ENCODE data around the gene ITIH6.

DNA sequence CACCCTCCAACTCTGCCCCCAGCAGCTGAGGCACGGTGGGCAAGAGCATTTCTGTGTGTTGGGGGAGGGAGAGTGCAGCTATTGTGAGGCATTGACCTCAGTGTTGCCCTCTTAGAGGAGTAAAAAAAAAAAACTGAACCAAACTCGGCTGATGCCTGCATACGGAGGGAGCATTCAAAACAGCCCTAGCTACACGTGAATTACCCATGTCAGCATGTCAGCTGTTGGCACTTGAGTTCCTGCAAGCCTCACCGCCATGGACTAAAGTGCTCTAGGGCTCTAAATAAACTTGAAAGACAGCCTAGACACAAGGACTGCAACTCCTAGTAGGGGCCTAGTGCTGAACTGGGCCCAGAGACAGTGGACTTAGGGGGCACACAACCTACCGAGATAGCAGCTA is 22.0 kb downstream of the ITIH6 start:
- TF ChIP-seq, protein P1, sequence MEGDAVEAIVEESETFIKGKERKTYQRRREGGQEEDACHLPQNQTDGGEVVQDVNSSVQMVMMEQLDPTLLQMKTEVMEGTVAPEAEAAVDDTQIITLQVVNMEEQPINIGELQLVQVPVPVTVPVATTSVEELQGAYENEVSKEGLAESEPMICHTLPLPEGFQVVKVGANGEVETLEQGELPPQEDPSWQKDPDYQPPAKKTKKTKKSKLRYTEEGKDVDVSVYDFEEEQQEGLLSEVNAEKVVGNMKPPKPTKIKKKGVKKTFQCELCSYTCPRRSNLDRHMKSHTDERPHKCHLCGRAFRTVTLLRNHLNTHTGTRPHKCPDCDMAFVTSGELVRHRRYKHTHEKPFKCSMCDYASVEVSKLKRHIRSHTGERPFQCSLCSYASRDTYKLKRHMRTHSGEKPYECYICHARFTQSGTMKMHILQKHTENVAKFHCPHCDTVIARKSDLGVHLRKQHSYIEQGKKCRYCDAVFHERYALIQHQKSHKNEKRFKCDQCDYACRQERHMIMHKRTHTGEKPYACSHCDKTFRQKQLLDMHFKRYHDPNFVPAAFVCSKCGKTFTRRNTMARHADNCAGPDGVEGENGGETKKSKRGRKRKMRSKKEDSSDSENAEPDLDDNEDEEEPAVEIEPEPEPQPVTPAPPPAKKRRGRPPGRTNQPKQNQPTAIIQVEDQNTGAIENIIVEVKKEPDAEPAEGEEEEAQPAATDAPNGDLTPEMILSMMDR (conservative IDR thresholded peaks at IDR 0.05): no peak
- TF ChIP-seq ZFX (IDR thresholded peaks at IDR 0.05): no peak

Data from C4-2B (cell line).